Natural killer cell treated with Interleukin-12 subunit alpha and Interleukin-12 subunit beta and Interleukin-15 and Interleukin-18, amount 100 ng/mL, for 72 hours (primary cell): Measurements from ENCODE around the gene SLC16A4. TPM values are rescaled to one million over a fixed set of nuclear protein-coding genes. Genes with fewer than 3 reads are reported as not detected.
"Not testable (repeated sequence)": the region's sequence is repeated elsewhere in the genome, so short reads cannot be mapped to it uniquely, and the experiment has no call there.

ENCODE experiments used
- ATAC-seq, 2 donors: fragments of 150-1000 bp; cut with Tn5 transposase in 1 of 2; sonication (Bioruptor Pico), chemical (Tn5 transposase) in 1 of 2; 2 replicates each; pipeline ENCODE4 v1.10.0; 2021
- DNase-seq: peaks from one replicate; pipeline ENCODE4 v3.0.0; 2022; ENCODE audit warnings: low spot score
- H3K27ac Mint-ChIP-seq, 2 donors: 1 replicate in 1 of 2; 2 replicates in 1 of 2; pipeline ENCODE4 v1.8.0; 2022; ENCODE audit warnings: mixed read lengths in 2 of 2, mild to moderate bottlenecking in 1 of 2, moderate library complexity in 1 of 2
- H3K27me3 Mint-ChIP-seq, 2 donors: 1 replicate in 1 of 2; 2 replicates in 1 of 2; pipeline ENCODE4 v1.8.0; 2022; ENCODE audit warnings: mixed read lengths in 2 of 2
- H3K36me3 Mint-ChIP-seq: one replicate; pipeline ENCODE4 v1.8.0; 2022; ENCODE audit warnings: mixed read lengths
- H3K4me1 Mint-ChIP-seq, 2 donors: 1 replicate in 1 of 2; 2 replicates in 1 of 2; pipeline ENCODE4 v1.8.0; 2022; ENCODE audit warnings: low read depth in 2 of 2, mixed read lengths in 2 of 2, mild to moderate bottlenecking in 1 of 2
- H3K4me3 Mint-ChIP-seq: one replicate; pipeline ENCODE4 v1.8.0; 2022; ENCODE audit warnings: mixed read lengths
- H3K9me3 Mint-ChIP-seq: 2 replicates; pipeline ENCODE4 v1.8.0; 2022; ENCODE audit warnings: mixed read lengths
- total RNA-seq, 2 donors: library from RNA; stranded (reverse); gene quantifications; one replicate each; pipeline ENCODE4 v1.2.3, GENCODE V29; 2022

Gene SLC16A4
- total RNA-seq, 2 donors from 2014 or later: 0.48 TPM; not detected in 1

DNA sequence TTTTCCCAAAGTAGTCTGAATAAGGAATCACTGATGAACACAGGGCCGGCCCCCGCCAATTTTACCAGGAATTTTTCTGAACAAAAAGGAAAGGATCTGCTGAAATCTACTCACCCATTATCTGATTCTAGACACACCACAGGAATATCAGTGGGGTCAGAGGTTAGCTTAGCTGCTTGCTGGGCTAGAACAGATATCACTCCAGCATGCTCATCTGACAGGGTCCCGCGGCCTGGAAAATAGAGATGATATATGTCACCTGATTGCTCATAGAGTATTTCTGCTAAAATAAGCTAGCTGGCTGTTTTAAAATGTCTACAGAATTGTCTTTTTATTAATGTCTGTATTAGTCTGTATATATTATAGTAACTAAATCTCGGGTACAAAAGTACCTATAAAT lies 13.0 kb upstream of the SLC16A4 start:
- Mint-ChIP-seq H3K4me3 (no peak overlapping the region), H3K9me3 (no peaks in the 10 kb centered on the region), H3K4me1 (peaks cover 11 to 22% of the 10 kb centered on the region in 2 donors), H3K27ac (no peak overlapping the region), H3K36me3 (peaks cover 6% of the 10 kb centered on the region), H3K27me3 (no peaks in the 10 kb centered on the region)
- ATAC-seq: no peak
- no peak for DNase-seq

DNA sequence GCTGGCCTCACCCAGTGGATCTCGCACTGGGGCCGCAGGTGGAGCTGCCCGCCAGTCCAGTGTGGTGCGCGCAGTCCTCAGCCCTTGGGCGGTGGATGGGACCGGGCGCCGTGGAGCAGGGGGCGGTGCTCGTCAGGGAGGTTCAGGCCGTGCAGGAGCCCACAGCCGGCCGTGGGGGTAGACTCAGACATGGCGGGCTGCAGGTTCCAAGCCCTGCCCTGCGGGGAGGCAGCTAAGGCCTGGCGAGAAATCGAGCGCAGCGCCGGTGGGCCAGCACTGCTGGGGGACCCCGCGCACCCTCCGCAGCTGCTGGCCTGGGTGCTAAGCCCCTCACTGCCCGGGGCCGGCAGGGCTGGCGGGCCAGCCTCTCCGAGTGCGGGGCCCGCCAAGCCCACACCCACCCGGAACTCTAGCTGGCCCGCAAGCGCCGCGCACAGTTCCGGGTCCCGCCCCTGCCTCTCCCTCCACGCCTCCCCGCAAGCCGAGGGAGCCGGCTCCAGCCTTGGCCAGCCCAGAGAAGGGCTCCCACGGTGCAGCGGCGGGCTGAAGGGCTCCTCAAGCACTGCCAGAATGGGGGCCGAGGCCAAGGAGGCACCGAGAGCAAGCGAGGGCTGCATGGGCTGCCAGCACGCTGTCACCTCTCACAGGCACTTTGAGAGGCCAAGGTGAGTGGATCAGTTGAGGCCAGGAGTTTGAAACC lies 5.6 kb upstream of the SLC16A4 start:
- ATAC-seq, H3K4me1 Mint-ChIP-seq, DNase-seq, H3K9me3 Mint-ChIP-seq, H3K4me3 Mint-ChIP-seq, H3K27me3 Mint-ChIP-seq, H3K36me3 Mint-ChIP-seq, H3K27ac Mint-ChIP-seq: not testable (repeated sequence)

DNA sequence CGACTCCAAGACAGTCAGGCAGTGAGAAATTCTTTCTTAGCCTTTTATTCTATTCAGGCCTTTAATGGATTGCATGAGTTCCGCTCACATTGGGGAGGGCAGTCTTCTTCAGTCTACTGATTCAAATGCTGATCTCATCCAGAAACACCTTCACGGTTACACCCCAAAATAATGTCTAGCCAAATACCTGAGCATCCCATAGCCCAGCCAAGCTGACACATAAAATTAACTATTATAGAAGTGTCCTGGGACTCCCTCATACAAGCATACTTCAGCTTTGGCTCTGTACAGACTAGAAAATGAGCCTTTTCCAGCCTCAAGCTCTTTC lies 3.6 kb upstream of the SLC16A4 start:
- Mint-ChIP-seq H3K4me1 (no peaks in the 10 kb centered on the region), H3K27me3 (no peaks in the 10 kb centered on the region), H3K27ac (no peak overlapping the region), H3K4me3 (no peak overlapping the region), H3K36me3 (no peaks in the 10 kb centered on the region), H3K9me3 (no peaks in the 10 kb centered on the region)
- ATAC-seq (no peak), DNase-seq (no peak)

DNA sequence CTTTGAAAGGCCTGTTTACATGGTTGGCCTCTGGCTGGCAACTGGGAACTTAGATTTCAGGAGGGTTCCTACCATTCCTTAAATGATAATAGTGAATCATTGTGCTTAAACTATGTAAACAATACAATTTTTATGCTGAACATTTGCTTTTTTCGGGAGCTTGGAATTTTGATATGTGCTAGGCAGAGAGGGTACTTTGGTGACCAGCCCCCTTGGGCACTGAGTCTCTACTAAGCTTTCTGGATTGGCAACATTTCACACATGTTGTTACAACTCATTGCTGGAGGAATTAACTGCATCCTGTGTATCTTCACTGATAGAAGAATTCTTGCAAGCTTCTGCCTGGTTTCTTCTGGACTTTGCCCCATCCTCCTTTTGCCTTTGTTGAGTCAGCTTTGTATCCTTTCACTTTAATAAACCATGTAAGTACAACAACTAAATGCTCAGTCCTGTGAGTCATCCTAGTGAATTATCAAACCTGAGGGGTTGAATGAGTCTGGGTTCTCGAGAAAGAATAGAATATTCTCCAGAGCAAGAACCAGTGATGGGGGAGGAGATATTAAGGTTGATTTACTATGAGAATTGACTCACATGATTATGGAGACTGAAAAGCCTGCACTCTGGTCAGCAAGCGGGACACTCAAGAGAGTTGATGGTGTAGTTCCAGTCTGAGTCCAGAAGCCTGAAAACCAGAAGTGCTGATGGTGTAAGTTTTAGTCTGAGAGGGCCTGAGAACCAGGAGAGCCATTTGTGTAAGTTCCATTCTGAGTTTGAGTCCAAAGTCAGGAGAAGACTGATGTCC lies 3.1 kb upstream of the SLC16A4 start:
- ATAC-seq (no peak), DNase-seq (no peak)
- H3K4me3 Mint-ChIP-seq: no peak overlapping the region
- H3K27me3 Mint-ChIP-seq: no peaks in the 10 kb centered on the region
- H3K27ac Mint-ChIP-seq: no peak overlapping the region
- H3K36me3 Mint-ChIP-seq: no peaks in the 10 kb centered on the region
- no peaks in the 10 kb centered on the region for H3K4me1 Mint-ChIP-seq
- H3K9me3 Mint-ChIP-seq: no peaks in the 10 kb centered on the region

DNA sequence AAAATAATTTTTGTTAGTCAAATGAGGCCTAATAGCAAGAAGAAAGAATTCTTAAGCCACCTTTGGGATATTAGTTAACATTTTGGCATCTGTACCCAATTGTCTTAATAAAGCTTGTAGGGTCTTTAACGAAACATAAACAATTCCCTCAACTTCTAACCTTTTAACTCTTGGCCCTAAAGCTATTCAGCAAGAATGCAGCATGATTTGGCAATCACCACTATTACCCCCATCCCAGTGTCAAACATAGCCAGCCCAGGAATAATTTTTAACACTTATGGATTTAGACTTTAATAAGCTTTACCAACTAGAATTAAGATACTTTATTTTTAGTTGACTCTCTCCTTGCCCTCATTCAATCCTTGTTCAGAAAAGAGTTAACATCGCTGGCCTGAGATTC lies 2.5 kb upstream of the SLC16A4 start:
- no peak overlapping the region for H3K4me3 Mint-ChIP-seq
- no peaks in the 10 kb centered on the region for H3K9me3 Mint-ChIP-seq
- DNase-seq (no peak), ATAC-seq (no peak)
- H3K27me3 Mint-ChIP-seq: no peaks in the 10 kb centered on the region
- no peaks in the 10 kb centered on the region for H3K4me1 Mint-ChIP-seq
- H3K27ac Mint-ChIP-seq: no peak overlapping the region
- H3K36me3 Mint-ChIP-seq: no peaks in the 10 kb centered on the region

DNA sequence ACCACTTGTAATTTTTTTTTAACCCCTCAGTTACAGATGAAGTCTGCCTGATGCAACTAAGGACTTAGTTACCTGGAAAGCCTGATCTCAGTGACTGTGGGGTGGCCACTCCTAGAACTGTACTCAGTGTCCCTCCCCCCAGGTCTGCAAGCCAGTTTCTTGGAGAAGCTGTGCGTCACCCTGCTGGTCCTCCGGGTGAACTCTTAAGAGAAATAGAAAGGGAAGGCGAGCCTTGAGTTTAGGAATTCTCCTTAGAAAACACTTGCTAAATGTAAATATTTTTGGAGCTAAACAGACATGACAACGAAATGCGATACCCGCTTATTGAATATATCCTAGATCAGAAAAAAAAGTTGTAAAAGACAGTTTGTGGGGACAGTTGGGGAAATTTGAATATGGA lies 730 bp downstream of the SLC16A4 start:
- no peak for ATAC-seq
- Mint-ChIP-seq H3K4me1 (peaks cover 0 to 6% of the 10 kb centered on the region in 2 donors), H3K27ac (no peak overlapping the region), H3K9me3 (no peaks in the 10 kb centered on the region), H3K27me3 (no peaks in the 10 kb centered on the region), H3K4me3 (no peak overlapping the region), H3K36me3 (peaks cover 7% of the 10 kb centered on the region)
- DNase-seq: no peak

DNA sequence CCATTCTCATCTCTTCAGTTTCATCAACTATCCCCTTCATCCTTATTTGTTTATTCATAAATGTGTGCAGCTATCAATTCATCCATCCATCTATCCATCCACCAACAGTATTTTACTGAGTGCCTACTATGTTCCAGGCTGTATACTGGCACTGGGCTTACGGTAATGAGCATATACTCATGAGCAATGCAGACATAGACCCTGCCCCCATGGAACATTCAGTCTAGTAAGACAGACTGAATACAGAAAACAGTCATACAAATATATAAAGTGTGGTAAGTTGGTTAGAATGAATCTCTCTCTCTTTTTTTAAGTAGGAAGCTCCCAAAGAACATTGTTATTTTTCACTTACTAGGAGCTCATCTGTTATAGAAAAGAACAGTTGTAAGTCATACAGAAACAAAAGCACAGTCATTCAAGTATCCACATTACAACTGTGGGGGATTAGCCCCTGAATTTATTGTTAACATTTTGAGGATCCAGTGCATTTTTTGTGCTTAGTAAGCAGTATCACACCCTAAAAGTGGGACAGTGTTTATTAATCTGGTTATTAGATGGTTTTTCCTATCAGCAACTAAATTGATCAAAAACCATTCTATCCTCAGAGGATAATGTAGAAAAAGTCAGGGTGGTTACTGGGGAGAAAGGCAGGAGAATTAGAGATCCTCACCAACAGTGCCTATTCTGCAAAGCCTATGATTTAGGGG lies 3.6 kb downstream of the SLC16A4 start:
- Mint-ChIP-seq H3K27ac (peak overlapping the region in 1 of 2 donors; percentile 3), H3K27me3 (no peaks in the 10 kb centered on the region), H3K9me3 (no peaks in the 10 kb centered on the region), H3K4me1 (peaks cover 14 to 19% of the 10 kb centered on the region in 2 donors), H3K4me3 (peak overlapping the region; percentile 4), H3K36me3 (peaks cover 7% of the 10 kb centered on the region)
- no peak for DNase-seq
- ATAC-seq: peak in 1 of 2 donors; percentile 78

DNA sequence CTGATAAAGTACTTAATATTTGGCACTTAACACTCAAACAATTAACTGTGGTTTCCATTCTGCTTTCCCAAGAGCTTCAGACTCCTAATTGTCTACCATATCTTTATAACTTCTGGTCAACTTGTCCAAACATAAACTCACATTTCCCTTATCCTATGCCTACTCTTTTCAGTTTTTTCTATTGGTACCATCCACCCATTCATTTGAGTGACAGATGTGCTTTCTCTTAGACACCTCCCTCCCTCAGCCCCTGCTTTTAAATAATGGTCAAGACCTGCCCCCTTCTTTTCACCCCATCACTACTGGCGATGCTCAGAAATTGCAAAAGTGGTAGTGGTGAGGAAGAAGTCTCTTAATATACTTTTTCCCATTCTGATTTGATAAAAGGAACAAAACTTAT lies 5.5 kb downstream of the SLC16A4 start:
- ATAC-seq (no peak), DNase-seq (no peak)
- H3K9me3 Mint-ChIP-seq: no peaks in the 10 kb centered on the region
- H3K4me1 Mint-ChIP-seq: peaks cover 14 to 19% of the 10 kb centered on the region in 2 donors
- H3K4me3 Mint-ChIP-seq: no peak overlapping the region
- H3K27ac Mint-ChIP-seq: peak overlapping the region in 1 of 2 donors; percentile 8
- H3K27me3 Mint-ChIP-seq: no peaks in the 10 kb centered on the region
- peaks cover 7% of the 10 kb centered on the region for H3K36me3 Mint-ChIP-seq

DNA sequence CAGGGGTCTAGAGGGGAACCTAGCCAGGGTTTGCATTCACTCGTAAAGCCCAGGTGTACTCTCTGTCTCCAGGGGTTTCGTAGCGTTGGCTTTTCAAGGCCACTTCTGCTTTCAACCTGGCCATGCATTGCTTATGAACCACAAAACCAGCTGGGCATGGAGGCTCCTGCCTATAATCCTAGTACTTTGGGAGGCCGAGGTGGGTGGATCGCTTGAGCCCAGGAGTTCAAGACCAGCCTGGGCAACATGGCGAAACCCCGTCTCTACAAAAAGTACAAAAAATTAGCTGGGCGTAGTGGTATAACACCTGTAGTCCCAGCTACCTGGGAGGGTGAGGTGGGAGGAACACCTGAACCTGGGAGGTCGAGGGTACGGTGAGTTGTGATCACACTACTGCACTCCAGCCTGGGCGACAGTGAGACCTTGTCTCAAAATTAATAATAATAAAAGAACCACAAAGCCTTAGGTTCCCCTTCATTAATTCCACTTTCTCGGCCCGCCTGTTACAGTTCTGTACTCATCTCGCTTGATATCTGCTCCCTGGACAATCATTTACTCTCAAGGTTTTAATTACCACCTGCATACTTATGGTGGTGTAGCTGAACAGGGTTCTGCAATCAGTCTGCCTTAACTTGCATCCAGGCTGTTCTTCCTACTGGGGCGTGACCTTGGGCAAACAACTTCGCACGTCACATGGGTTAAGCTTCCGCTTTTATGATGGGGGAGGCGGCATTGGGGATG lies 6.1 kb downstream of the SLC16A4 start:
- Mint-ChIP-seq H3K27me3 (no peaks in the 10 kb centered on the region), H3K27ac (peak overlapping the region; percentile 69 to 87), H3K36me3 (peaks cover 7% of the 10 kb centered on the region), H3K4me3 (no peak overlapping the region), H3K4me1 (peaks cover 14 to 19% of the 10 kb centered on the region in 2 donors), H3K9me3 (no peaks in the 10 kb centered on the region)
- no peak for ATAC-seq
- no peak for DNase-seq

DNA sequence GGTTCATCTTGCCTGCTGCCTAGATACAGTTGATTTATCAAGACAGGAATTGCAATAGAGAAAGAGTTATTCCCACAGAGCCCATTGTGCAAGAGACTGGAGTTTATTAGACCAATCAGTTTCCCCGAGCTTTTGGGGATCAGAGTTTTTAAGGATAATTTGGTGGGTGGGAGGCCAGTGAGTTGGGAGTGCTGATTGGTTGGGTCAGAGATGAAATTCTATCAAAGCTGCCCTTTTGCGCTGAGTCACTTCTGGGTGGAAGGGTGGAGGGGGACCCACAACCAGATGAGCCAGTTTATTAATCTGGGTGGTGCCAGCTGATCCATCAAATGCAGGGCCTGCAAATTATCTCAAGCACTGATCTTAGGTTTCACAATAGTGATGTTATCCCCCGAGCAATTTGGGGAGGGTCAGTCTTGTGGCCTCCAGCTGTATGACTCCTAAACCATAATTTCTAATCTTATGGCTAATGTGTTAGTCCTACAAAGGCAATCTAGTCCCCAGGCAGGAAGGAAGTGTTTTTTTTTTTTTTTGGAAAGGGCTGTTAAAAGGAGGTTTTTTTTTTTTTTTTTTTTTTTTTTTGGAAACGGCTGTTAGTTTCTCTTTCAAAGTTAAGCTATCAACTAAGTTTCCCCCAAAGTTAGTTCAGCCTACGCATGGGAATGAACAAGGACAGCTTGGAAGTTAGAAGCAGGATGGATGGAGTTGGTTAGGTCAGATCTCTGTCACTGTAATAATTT lies 7.4 kb downstream of the SLC16A4 start:
- peak; percentile 48 to 50 for ATAC-seq
- peaks cover 13% of the 10 kb centered on the region for H3K36me3 Mint-ChIP-seq
- DNase-seq: no peak
- H3K4me1 Mint-ChIP-seq: peaks cover 14 to 19% of the 10 kb centered on the region in 2 donors
- no peaks in the 10 kb centered on the region for H3K9me3 Mint-ChIP-seq
- peak overlapping the region; percentile 69 to 87 for H3K27ac Mint-ChIP-seq
- H3K27me3 Mint-ChIP-seq: no peaks in the 10 kb centered on the region
- H3K4me3 Mint-ChIP-seq: peak overlapping the region; percentile 59

DNA sequence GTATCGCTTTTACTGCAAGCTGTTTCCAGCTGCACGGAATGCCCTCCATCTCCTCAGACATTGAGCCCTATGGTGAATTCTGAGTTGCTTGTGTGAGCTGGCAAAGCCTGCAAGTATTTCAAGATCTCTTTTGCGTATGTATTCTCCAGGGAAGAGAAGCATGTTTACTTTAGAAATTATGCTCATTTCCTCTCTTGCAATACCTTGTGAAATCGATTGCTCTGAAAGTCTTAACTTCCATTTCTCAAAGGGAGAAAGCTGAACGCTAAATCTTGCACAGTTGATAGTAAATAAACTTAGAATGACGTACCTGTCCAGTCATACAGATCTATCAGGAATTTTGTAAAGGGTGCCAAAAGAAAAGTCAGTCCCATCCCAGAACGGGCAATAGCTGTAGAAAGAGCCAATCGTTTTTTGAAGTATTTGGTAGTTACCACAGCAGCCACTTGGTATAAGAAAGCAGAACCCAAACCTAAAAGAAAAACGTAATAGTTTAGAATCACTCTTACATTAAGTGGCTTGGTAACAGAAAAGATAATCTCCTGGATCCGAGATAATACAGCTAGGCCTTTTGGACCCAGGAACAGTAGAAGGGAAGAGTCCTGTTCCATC lies 10.0 kb downstream of the SLC16A4 start:
- H3K27ac Mint-ChIP-seq: no peak overlapping the region
- H3K27me3 Mint-ChIP-seq: no peaks in the 10 kb centered on the region
- peaks cover 13% of the 10 kb centered on the region for H3K36me3 Mint-ChIP-seq
- no peak for ATAC-seq
- H3K9me3 Mint-ChIP-seq: no peaks in the 10 kb centered on the region
- peaks cover 13 to 14% of the 10 kb centered on the region in 2 donors for H3K4me1 Mint-ChIP-seq
- no peak for DNase-seq
- no peak overlapping the region for H3K4me3 Mint-ChIP-seq

DNA sequence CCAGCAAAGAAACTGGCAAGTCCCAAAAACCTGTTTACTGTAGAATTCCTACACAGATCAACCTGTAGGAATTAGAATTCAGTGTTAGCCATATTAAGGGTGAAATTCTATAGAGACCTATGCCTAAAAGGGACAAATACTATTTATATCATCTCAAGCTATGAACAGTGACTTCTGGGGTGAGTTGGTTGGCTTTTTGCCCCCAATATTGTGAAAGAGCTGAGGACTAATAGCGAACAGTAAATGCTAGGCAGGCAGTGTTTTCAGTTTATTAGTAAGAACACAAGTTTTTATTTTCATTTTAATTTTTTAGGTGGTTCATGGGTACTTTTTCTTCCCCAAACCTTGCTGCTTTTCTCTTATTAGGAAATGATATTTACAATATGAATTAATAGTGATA lies 15.3 kb downstream of the SLC16A4 start:
- H3K9me3 Mint-ChIP-seq: no peaks in the 10 kb centered on the region
- no peaks in the 10 kb centered on the region for H3K27me3 Mint-ChIP-seq
- peaks cover 13% of the 10 kb centered on the region for H3K36me3 Mint-ChIP-seq
- no peak overlapping the region for H3K4me3 Mint-ChIP-seq
- DNase-seq: no peak
- H3K27ac Mint-ChIP-seq: no peak overlapping the region
- no peak for ATAC-seq
- H3K4me1 Mint-ChIP-seq: peaks cover 3% of the 10 kb centered on the region in 2 donors

DNA sequence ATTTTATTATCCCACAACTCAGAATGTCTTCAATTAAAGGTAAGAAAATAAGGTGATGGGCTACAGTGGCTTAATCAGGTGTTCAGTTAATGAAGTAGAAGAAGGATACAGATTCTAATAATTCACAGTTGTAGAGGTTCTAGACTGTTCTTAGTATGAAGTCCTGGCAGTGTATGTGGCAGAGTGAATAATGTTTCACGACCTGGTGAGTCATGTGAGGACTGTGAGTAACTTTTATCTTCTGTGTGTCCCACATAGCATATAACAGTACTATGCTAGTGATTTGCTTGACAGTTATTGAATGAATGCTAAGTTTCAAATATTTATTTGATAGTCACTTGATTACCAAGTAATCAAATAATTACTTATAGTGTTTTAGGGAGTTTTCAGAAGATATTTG lies 20.0 kb downstream of the SLC16A4 start:
- H3K36me3 Mint-ChIP-seq: no peaks in the 10 kb centered on the region
- H3K4me1 Mint-ChIP-seq: peaks cover 11 to 13% of the 10 kb centered on the region in 2 donors
- H3K27me3 Mint-ChIP-seq: no peaks in the 10 kb centered on the region
- H3K9me3 Mint-ChIP-seq: no peaks in the 10 kb centered on the region
- DNase-seq (no peak), ATAC-seq (peak in 1 of 2 donors; percentile 82)
- peak overlapping the region in 1 of 2 donors; percentile 2 for H3K27ac Mint-ChIP-seq
- H3K4me3 Mint-ChIP-seq: no peak overlapping the region
